Umbilical cord (tissue), 2 donors: ENCODE results near the gene TAS2R8. TPM values are rescaled to one million over a fixed set of nuclear protein-coding genes. Genes with fewer than 3 reads are reported as not detected.
"Not testable (repeated sequence)": the region's sequence is repeated elsewhere in the genome, so short reads cannot be mapped to it uniquely, and the experiment has no call there.

Experiments
- DNase-seq: peaks from one replicate; pipeline ENCODE4 v3.0.0-alpha.2; 2015; ENCODE audit warnings: low spot score
- total RNA-seq: library from RNA; depleted of rRNA; stranded (reverse); fragments of >200 nt; gene quantifications from one replicate; pipeline ENCODE4 v1.2.3, GENCODE V29; 2014; ENCODE audit warnings: low replicate concordance; ENCODE audit not compliant: insufficient read depth

The TAS2R8 gene, protein sequence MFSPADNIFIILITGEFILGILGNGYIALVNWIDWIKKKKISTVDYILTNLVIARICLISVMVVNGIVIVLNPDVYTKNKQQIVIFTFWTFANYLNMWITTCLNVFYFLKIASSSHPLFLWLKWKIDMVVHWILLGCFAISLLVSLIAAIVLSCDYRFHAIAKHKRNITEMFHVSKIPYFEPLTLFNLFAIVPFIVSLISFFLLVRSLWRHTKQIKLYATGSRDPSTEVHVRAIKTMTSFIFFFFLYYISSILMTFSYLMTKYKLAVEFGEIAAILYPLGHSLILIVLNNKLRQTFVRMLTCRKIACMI
- total RNA-seq: 1.7 TPM

DNA sequence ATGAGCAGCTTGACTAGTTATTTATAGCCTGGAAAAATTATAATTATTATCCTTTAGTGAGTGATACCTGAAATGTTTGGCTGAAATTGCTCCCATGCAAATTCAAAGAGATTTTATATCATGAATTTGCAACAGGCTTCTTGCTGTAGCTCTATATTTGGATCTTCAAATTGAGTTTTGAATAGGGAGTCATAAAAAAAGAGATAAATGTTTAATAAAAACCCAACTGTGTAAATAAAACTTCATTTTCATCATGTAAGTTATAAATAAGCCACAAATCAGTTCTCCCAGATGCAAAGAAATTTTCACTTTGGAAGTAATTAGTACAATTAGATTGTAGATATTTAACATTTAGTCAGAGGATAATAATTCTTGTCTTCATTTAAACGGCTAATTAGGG, at the start of gene TAS2R8:
Gene TAS2R8 (minus strand): TSS at position 101 of the 400 bp plus-strand sequence. CDS start 306 bp downstream, outside the sequence.
- DNase-seq: no peak

DNA sequence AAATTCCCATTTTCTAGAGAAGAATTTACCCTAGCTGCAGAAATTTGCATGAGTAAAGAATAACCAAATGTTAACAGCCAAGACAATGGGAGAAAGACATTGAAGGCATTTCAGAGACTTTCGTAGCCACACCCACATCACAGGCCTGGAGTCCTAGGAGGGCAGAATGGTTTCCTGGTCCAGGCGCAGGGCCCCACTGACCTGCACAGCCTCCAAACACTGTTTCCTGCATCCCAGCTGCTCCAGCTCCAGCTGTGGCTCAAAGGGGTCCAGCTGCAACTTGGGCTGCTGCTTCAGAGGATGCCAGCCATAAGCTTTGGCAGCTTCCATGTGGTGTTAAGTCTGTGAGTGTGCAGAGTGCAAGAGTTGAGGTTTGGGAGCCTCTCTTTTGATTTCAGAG, 48.7 kb upstream of the TAS2R8 start:
- DNase-seq: no peak

DNA sequence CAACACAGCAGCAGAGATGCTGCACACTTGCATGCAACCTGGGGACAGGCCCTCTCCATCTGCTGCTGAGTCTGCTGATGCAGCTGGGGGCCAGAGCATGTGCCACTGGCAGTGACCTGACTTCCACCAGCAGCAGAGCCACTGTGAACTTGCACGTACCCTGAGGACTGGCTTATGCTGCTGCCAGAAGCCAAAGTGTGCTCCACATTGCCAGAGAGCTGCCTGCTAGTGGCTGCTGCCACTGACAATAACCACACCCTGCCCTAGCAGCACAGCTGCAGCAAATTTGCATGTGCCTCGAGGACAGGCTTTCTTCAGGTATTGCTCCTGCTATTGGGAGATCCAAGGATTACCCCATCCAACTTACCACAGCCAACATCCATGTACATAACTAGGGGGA, 46.7 kb upstream of the TAS2R8 start:
- DNase-seq: no peak

DNA sequence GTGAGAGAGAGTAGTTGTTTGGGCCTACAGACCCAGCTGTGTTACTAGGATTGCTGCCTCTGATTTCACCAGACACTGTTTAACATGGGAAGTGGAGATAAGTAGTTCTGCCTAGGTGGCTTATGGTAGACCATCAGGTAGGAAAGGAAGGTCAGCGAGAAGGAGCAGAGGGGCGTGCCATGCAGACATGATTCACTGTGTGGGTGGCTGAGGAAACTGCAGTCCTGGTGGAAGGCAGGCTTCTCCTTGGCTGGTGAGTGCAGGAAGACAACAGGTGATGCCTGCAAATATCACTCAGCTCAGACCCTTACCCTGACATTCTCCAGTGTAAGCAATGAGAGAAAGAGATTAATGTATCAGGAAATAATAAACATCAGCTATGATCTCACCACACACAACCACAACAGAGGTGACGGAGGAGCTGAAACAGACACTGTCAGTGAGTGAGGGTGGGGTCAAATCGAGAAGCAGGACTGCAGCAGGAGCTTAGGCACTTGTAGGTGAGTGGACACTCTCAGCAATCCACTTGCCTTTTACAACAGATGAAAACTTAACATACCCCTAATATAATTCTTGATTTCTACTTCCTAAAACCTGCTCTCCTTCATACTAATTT, 44.3 kb upstream of the TAS2R8 start:
- DNase-seq: no peak

DNA sequence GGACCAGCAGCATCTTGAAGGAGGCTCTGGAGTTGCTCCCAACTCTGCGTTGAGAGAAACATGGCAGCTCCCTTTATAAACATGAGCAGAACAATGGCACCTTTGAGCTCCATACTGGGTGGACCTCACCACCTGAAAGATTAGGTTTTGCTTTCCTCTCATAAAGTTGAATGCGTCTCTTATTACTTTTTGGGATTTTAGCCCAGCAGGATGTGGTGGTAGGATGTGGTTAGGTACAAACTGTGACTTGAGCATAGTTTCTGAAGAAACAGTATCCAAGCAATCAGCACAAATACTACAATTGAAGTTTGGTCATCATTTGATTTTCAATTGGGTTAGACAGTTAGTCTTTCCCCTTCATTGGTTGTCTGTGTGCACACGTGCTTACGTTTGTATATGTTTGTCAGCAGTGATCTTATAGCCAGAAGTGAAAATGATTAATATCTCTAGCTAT, 42.4 kb upstream of the TAS2R8 start, which contains the start of gene PRR4:
Gene PRR4 (minus strand): TSS at position 51 of the 454 bp plus-strand sequence. CDS start 38 bp downstream, at position 13.
- DNase-seq: no peak

DNA sequence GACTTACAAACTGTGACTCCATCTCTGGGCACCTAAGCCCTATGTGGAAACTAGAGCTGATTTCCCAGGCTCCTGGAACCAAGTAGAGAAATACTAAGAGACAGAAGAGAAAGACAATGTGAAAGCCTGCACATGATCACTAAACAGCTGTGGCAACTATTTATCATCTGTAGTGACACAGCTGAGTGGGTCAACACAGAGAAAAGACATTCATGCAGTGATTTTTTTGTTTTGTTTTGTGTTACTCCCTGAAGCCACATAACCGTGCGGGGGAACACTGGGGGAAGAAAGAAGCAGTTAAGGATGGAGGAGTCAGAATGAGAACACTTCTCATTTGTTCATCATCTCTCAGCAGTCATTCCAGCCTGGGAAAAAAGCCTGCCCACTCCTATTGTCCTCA, 40.7 kb upstream of the TAS2R8 start:
- no peak for DNase-seq

DNA sequence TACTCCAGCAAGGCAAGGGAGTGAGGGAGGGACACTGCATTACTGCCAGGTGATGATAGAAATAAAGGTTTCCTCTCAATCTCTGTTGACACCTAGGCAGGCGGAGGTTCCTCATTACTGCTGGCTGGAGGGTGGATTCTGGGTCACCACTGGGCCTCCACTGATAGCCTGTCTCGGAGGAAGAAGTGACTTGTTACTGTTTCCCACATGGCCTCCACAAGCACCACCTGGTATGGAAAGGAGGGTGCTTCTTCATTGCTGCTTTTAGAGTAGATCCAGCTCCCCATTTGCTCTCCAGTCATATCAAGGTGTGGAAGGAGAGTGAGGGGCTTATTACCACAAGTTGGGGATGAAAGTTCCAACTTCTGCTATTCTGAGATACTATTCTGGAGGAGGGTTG, 35.8 kb upstream of the TAS2R8 start:
- DNase-seq: no peak

DNA sequence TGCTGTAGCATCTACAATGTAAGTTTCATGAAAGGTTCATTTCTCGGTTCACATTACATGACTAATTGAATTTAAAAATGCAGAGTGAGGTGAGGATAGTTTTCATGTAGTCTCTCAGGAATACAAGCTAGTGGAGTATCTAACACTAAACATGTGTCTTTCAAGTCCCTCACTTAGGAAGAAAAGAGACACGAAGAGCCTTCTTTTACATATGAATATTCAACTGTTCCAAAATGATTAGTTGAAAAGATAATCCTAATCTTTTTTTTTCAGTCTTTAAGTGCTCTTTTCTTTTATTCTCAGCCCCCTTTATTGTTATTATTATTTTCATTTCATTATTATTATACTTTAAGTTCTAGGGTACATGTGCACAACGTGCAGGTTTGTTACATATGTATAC, 31.4 kb upstream of the TAS2R8 start:
- no peak for DNase-seq

DNA sequence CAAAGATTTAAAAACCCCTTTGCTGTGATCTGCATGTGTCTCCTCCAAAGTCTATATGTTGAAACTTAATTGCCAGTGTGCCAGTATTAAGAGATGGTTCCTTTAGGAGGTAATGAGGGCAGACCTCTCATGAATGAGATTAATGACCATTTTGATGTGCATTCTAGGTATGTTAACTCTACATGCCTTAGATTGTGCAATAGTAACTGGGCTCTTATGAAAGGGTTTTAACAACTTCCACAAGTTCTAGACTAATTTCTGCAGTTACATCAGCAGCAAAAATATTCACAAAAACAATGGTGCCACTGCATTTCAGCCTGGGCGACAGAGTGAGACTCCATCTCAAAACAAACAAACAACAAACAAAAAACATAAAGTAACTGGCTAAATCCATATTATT, 22.9 kb upstream of the TAS2R8 start:
- DNase-seq: no peak

DNA sequence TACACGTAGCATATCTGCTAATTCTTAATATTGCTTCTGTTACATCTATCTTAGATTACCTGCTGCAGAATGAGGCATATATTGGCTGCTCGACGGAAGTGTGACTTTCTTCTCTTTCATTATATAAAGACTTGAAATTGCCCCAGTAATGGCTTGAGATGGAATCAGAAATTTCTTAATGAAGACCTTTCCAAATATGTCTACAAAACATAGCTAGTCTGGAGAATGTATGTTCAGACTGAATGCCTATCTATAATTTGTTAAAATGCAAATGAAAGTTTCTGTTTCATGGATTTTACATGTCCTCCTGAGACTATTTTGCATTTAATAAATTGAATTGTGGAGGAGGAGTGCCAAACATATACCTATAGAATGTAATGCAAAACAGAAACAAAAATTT, 19.2 kb upstream of the TAS2R8 start, which contains the start of gene TAS2R10:
Gene TAS2R10 (minus strand): TSS at position 101 of the 400 bp plus-strand sequence. CDS start 89 bp downstream, at position 12.
- DNase-seq: no peak

DNA sequence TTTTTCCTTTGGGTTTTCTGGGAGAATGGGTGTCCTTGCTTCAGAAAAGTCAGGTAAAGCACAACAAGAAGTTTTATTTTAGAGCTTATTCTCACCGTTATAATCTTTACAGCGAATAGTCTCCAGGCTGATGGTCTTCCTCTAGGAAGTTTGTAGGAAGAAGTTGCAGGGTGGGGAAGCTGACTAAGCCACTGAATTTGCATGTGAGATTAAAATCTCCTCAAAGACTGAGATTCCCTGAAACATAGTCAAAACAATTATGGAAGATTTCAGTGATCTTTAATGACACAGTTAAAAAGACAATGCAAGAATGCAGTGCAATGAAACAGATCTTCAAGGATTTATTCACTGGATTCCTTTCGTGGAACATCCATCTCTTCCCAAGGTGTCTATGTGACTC, 17.9 kb upstream of the TAS2R8 start:
- DNase-seq: no peak

DNA sequence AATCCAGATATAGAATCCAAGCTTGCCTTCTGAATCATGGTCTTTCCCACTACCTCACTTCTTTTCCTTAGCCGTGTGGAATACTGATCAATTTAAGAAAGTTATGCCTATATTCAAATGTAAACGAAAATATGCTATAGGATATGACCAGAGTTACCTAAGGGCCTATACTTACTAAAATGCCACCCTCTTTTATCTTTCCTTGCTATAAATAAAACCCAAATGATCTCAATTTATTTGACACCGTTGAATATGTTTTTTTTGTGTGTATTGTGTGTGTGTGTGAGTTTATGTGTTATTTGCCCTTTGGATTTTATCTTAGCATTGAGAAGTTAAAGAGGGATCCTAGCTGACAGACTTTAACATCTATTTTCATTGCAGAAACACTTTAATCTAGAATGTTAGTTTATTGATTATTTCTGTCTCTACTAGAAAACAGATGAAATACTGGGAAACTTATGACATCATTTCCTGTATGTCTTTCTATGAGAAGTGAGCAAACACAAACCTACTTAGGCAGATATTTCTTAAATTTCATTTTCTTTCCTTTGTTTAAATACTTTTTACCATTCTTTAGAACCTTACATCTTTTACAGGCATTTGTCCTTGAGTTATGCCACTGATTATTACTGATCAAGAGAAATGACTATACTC, 4.9 kb upstream of the TAS2R8 start:
- no peak for DNase-seq

DNA sequence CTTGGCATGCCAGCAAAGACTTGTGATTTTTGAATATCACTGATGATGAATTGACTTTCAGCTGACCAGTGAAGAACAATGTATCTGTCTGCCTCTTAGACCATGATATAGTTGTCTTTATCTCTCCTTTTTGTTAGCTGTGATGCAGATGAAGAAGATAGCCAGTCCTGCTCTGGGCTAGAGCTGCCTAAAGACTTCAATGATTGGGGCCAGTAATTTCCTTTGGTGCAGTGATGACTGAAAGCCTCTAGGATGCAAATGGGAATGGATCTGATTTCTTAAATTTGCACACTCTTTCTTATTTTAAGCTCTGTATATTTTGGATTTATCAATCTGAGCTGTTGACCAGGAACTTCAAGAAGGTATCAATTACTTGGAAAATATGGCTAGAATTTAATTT, 3.0 kb upstream of the TAS2R8 start, which contains the start of gene TAS2R9:
Gene TAS2R9 (minus strand): TSS at position 101 of the 400 bp plus-strand sequence. CDS start 93 bp downstream, at position 8.
- DNase-seq: no peak

DNA sequence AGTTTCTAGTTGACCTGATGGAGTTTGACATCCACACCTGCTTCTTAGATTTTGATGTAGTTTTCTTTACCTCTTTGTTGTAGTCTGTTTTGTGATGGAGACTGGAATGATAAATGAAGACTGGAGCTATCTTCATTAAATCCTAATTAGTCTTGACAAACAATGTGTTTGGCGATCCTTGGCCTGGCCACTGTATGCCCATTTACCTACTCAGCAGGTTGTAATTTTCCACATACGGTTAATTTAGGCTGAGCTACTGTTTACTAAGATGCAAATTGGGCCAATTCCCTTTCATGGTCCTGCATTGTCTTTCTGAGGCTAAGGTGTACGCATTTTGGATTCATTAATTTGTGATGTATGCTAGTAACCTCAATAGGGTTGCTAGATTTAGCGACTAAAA, 4.5 kb downstream of the TAS2R8 start, which contains the start of gene TAS2R7:
Gene TAS2R7 (minus strand): TSS at position 41 of the 400 bp plus-strand sequence. CDS start 57 bp downstream, outside the sequence.
- DNase-seq: no peak

DNA sequence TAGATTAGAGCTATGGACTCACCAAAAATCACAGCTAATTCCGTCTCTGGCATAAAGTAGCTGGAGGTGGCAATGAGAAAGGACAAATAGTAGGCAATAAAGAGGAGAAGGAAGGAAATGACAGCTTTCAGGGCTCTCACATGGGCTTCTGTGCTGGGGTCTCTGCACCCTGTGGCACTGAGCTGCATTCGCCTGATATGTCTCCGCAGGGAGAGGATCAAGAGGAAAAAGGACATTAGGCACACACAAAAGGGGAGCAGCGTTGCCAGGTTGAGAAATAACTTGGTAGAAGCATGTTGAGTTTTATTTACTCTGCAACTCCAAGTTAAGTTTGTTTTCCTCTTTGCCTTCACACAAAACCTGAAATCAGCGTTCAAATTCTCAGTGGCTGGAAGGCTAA, 5.3 kb downstream of the TAS2R8 start:
- no peak for DNase-seq

DNA sequence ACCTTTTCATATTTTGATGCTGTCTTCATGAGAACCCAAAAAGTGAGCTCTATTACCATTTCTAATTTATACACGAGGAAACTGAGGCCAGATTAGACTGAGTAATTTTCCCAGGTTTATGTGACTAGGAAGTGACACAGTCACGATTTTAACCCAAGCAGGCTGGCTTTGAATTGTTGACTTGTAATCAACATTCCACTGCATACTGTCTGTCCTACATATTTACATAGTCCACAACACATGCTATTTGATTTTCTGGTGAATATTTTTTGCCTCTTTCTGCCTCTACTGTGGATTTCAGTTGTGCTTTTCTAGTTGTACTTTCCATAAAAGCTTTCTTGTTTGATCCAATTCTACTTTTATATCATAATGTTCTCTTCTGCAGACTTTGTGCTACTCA, 12.9 kb downstream of the TAS2R8 start:
- no peak for DNase-seq

DNA sequence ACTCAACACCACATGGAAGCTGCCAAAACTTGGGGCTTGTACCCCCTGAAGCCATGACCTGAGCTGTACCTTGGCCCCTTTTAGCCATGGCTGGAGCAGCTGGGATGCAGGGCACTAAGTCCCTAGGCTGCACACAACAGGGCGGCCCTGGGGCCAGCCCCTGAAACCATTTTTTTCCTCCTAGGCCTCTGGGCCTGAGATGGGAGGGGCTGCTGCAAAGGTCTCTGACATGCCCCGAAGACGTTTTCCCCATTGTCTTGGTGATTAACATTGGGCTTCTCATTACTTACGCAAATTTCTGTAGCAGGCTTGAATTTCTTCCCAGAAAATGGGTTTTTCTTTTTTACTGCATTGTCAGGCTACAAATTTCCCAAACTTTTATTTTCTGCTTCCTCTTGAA, 15.3 kb downstream of the TAS2R8 start:
- DNase-seq: not testable (repeated sequence)

DNA sequence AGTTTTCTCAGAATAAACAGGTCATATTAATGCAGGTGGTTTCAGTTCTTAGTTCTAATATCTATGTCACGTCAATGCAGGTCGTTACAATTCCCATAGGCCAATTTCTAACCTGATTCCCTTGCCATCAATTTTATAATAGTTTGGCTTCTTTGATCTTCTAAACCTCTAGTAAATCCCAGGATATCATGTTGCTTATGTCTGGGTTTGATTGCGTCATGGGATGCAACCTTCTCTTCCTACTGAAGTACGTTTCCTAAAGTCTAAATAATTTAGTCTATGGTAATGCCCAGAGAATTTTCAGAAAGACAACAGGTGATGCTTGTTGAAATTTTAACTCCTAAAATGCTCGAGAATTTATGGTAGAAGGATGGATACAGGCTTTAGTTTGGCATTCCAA, 23.8 kb downstream of the TAS2R8 start:
- DNase-seq: no peak

DNA sequence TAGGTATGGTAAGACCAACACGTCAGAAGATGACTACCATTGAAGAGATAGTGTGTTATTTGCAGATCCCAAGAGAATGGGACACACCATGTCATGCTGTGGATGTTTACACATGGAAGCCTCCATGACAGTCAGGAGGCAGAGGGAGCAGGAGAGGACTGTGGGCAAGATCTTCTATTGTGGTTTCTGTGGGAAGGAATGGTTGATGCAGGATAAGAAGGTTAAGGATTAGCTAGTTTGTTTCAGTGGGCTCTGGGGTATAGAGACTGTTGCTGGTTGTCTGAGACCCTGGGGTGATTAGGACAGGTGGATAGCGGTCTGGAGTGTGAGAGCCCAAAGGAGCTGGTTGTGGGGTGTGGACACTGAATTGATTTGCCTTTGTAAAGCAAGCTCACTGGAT, 28.0 kb downstream of the TAS2R8 start:
- no peak for DNase-seq

DNA sequence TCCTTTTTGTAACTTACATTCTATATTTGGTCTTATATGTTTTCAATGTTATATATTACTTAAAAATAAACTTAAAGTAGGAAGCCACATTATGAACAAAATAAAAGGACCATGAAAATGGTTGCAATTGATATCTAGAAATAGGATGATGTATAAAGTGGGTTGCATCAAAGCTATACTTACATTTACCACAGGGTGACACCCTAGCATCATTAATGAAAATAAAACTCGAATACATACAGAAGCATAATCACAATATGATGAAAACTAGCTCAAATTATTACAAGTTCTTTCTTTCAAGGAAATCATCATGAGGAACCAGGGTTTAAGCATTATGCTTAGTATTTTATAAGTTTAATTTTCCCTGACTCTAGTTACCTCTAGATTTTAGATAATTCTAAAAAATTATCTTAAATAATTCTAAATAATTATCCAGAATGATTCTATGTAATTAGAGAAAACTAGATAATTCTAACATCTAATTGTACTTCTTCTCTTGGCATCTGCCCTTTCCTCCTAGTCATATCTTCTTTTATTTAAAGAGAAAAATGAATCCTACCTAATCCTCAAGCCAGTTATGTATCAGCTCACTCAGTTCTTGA, 35.9 kb downstream of the TAS2R8 start:
- DNase-seq: peak; percentile 38

DNA sequence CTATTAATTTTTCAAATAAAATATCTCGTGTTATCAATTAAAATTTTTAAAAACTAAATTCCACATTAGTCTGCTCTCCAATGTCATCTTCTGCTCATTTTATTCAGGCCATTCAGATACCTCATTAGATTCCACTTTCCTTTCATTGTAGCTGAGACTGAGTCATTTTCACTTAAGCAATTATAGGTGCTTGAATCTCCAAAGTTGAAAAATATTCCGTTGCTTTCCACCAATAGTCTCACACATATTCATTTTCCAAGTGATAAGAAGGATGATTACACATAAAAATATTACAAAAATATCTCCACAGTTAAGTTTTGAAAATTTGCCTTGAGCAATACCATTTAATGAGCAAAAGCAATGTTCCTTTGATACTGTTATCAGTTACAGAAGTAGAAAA, 47.4 kb downstream of the TAS2R8 start:
- DNase-seq: no peak

DNA sequence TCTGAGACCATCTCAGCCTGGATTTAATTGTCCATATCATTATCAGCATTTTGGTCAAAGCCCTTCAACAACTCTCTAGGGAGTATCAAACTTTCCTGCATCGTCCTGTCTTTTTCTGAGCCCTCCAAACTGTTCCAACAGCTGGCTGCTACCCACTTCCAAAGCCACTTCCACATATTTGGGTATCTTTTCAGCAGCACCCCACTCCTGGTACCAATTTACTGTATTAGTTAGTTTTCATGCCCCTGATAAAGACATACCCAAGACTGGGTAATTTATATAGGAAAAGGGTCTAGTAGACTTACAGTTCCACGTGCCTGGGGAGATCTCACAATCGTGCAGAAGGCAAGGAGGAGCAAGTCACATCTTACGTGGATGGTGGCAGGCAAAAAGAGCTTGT, 50.9 kb downstream of the TAS2R8 start:
- DNase-seq: no peak
